GM13976 (cell line): ENCODE results near the gene ADCY2.

Experiments
- DNase-seq: peaks from one replicate; pipeline ENCODE4 v3.0.0; 2012; ENCODE audit warnings: low spot score
- CTCF ChIP-seq: IDR thresholded peaks from 2 replicates; pipeline ENCODE4 v1.5.1; 2012; ENCODE audit warnings: borderline replicate concordance, mild to moderate bottlenecking; ENCODE audit not compliant: insufficient read depth; ENCODE audit errors: extremely low read depth, missing control alignments, control extremely low read depth
- in situ Hi-C: fragments of 300-500 bp; cut with MboI; formaldehyde crosslinking; loops from one replicate; pipeline ENCODE4 v1.12.0; 2022; ENCODE audit warnings: low sequenced_read_pairs, mixed read lengths, inconsistent platforms; ENCODE audit not compliant: unreplicated experiment

Gene ADCY2

GRCh38 chr5:7874639-7875038 is 478.7 kb downstream of the ADCY2 start:
- in situ Hi-C loops: no loop called here
- DNase-seq: no peak
- no peak for TF ChIP-seq CTCF

- in situ Hi-C loops: no loop called here
- no peak for DNase-seq
- no peak for TF ChIP-seq CTCF
Measured at GRCh38 chr5:7875151-7875550, 479.2 kb downstream of the ADCY2 start.

- no peak for TF ChIP-seq CTCF
- in situ Hi-C loops: no loop called here
- no peak for DNase-seq
Measured at GRCh38 chr5:7876867-7877266, 480.9 kb downstream of the ADCY2 start.

- DNase-seq: no peak
- TF ChIP-seq CTCF: no peak
- in situ Hi-C loops: no loop called here
Measured at GRCh38 chr5:7877851-7878250, 481.9 kb downstream of the ADCY2 start.

- DNase-seq: peak; percentile 71
- in situ Hi-C loops: no loop called here
- no peak for TF ChIP-seq CTCF
Measured at GRCh38 chr5:7878381-7878873, 482.5 kb downstream of the ADCY2 start.
